Neural cell (in vitro differentiated cells): ENCODE data around the gene PARD6G.

Source experiments
- CTCF ChIP-seq: fragments of 450-650 bp; IDR thresholded peaks from 2 replicates; pipeline ENCODE4 v1.5.1; 2014; ENCODE audit warnings: antibody characterized with exemption, mild to moderate bottlenecking, moderate library complexity; ENCODE audit not compliant: poor library complexity, severe bottlenecking
- POLR2AphosphoS5 ChIP-seq: IDR thresholded peaks from 2 replicates; pipeline ENCODE4 v1.6.1; 2012

GRCh38 chr18:80167931-80168330, 79.4 kb downstream of the PARD6G start:
- TF ChIP-seq CTCF: no peak
- no peak for TF ChIP-seq POLR2AphosphoS5
